Measurements from ENCODE around the gene FBXO28. TPM values are rescaled to one million over a fixed set of nuclear protein-coding genes. Genes with fewer than 3 reads are reported as not detected.
"Not testable (repeated sequence)": the region's sequence is repeated elsewhere in the genome, so short reads cannot be mapped to it uniquely, and the experiment has no call there.

The FBXO28 gene, protein sequence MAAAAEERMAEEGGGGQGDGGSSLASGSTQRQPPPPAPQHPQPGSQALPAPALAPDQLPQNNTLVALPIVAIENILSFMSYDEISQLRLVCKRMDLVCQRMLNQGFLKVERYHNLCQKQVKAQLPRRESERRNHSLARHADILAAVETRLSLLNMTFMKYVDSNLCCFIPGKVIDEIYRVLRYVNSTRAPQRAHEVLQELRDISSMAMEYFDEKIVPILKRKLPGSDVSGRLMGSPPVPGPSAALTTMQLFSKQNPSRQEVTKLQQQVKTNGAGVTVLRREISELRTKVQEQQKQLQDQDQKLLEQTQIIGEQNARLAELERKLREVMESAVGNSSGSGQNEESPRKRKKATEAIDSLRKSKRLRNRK
- total RNA-seq: 13.7 TPM

DNA sequence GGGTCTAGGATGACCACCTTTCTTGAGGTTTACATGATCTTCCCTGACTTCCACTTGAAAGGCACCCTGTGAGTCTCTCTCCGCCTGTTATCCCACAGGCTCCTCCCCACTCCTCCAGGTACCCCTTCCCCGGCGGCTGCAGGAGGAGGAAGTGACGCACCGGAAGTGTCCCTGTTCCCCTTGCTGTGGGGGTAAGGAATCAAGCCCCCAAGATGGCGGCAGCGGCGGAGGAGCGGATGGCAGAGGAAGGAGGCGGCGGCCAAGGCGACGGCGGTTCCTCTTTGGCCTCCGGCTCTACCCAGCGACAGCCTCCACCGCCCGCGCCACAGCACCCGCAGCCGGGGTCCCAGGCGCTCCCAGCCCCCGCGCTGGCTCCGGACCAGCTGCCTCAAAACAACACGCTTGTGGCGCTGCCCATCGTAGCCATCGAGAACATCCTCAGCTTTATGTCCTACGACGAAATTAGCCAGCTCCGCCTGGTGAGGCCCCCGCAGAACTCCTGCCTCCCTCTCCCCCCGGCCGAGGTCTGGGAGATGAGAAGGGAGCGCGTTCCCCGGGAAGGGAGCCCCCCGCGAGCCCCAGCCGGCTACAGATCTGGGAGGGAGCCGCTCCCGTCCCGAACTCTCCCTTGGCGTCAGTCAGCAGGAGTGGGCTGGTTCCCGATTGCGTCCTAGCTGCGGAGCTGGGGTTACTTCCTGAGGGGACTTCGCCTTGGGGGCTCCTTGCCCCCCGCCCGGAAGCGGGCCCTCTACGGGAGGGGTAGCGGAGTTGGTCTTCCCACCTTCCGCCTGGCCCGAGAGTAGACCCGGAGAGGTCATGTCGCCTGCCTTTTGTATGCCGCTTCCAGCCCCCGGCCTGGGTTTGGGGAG, at the start of gene FBXO28:
Gene FBXO28, plus strand, starts transcription at position 194 of the 869 bp plus-strand sequence. Its CDS starts 19 bp downstream, at position 213.
- ATAC-seq (peak; percentile 97), DNase-seq (ENCODE audit: low spot score) (peak; percentile 93)

DNA sequence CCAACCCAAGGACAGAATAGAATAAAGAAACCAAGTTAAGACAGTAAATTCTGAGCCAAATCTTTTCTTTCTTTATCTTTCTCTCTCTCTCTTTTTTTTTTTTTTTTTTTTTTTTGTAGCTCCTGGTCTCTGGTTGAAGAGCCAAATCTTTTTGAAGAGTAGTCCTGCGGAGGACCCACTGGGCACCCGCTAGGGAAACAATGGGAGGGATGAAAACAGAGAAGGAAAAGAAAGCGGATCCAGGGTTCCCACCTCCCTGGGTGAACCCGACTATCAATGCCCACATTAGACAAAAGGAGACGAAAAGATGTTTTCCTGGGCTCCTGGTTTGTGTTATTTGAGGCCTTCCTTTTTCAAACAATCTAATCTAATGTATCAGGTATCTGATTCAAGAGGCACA, 49.8 kb upstream of the FBXO28 start:
- DNase-seq (ENCODE audit: low spot score) (no peak), ATAC-seq (no peak)

DNA sequence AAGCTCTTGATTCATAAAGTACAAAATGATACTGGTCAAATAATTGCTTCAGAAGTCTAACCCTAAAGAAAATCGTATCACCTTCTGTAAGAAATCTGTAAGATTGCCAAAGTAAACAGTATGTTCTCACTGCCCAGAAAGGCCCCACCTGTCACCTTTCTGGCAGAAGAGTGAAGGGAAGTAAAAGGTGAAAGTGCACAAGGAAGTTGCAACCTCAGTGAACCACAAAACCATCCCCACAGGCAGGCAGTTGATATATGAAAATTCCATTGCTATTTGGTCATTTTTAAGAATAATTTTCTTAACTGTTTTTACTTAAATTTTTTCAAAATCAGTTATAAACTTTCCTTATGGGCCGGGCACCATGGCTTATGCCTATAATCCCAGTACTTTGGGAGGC, 48.5 kb upstream of the FBXO28 start:
- ATAC-seq (no peak), DNase-seq (ENCODE audit: low spot score) (no peak)

DNA sequence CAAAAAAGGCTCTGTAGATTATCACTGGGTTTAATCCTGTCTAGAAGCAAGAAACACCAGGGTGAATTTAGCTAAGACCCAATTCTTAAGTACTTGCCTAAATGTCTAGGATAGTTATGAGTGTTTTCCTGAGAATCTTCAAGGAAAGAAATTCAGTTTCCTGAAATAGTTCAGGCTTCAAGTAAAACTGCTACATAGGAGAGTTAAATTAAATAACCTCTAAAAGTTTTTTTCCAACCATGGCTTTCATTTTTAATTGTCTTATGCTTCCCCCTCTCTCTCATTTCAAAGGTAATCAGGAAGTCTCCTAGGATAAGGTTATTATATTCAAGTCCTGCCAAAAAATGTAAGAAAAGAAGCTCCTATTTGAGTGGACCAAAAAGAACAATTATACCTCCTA, 46.7 kb upstream of the FBXO28 start:
- DNase-seq (ENCODE audit: low spot score) (no peak), ATAC-seq (no peak)

DNA sequence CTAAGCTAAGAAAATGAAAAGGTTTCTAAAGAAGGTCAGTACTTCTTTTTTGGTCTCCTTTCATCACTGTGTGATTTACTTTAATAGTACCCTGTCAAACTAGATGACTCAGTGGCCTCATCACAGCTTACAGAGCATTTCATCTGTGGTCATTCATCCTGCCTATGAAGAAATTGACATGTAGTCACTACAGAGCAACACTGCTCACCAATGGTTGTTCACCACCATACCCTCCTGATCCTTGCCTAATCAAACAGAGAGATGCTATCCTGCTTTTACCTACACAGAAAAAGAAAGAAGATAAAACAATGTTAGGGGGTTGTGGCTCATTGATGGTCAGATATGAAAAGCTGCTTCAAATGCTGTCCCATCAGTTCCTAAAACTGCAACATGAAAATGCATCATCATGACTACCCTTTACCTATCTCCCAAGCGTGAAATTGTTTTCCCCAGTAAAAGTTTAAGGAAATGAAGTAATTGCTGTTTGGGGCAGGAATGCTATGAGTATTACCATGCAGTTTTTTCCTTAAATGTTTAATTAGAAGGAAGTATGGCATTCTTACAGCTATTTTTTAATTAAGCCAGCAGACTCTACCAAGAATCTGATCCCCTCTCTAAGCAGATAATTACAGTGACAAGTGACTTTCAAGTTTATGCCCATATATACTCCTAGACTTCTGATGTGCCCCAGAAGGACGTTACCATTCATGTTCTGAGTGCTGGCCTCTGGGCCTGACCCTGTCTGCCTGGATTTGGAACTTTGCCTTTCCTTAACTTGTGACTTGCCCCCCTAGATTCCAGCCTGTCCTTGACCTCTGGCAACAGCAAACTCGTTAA, 46.1 kb upstream of the FBXO28 start:
- DNase-seq (ENCODE audit: low spot score) (no peak), ATAC-seq (no peak)

DNA sequence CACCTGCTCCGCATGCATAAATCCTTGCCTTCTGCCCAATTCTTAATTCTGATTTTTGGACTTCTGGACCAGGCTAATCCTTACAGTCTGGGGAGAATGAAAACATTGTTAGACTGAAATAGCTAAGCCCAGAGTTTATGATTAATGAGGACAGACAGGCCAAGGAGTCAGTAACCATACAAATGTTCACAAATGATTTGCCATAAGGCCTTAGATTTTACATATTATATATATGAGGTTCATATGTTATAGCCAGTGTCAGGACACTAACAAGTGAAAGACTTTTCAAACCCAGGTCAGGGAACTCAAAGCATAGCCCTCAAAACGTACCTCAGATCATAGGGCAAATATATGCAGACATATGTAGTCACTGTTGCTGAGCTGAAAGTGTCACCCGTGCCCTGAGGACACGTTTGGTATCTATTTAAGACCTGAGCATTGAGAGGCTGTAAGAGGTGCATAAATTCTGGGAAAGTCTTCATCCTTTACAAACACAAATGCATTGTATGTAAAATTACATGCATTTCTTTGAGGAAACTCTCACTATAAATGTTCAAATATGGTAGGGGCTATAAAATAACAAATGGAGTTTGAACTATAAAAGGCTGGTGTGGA, 45.3 kb upstream of the FBXO28 start:
- DNase-seq (ENCODE audit: low spot score) (no peak), ATAC-seq (no peak)

DNA sequence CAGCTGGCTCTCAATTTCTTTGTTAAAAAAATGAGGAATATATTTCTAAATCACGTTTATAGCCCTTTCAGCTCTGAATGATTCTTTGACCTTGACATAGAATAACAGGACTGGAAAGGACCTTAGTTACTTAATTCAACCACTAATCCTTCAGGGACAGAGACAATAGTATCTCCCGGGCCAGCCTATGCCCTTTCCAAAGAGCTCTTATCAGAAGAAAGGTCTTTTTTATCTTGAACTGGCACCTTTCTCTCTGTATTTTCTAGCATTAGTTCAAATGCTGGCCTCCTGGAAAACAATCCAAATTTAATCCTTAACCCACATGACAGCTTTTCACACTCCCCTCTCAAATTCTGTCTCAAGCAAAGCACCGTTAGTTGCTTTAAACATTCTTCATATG, 44.8 kb upstream of the FBXO28 start:
- ATAC-seq (no peak), DNase-seq (ENCODE audit: low spot score) (no peak)

DNA sequence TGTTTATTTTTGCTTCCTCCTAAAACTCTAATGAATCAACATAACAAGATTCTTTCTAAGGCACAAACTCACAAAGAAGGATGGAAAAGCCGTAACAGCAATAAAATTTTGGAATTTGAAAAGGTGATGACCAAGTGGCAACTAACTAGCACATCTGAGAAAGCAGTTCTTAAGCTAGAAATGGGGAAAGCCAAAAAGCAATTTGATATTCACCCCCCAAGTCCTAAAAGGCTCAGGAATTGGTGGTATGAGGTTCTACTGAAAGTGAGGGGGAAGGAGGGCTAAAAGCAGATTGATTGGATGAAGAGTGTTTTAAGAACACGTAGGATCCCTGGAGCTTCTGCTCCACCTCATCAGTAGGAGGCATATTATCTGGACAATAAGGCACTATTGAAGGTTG, 43.4 kb upstream of the FBXO28 start:
- no peak for ATAC-seq
- no peak for DNase-seq (ENCODE audit: low spot score)

DNA sequence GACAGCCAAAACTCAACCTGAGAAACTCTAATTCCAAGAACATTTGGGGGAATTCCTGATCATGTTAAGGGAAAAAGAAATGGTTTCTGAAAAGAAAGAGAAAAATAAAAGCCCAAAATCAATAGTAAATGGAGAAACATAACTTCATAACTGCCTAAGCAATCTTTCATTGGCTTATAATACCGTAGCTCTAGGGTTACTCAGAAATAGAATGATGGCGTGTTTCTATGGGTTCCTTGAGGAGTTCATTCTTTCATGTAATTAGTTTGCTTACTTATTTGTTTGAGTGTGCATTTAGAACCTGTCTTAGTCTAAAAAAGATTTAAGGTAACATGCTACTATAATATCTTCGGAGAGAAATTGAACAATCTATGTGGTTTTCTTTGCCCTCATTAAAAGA, 37.5 kb upstream of the FBXO28 start:
- no peak for DNase-seq (ENCODE audit: low spot score)
- ATAC-seq: no peak

DNA sequence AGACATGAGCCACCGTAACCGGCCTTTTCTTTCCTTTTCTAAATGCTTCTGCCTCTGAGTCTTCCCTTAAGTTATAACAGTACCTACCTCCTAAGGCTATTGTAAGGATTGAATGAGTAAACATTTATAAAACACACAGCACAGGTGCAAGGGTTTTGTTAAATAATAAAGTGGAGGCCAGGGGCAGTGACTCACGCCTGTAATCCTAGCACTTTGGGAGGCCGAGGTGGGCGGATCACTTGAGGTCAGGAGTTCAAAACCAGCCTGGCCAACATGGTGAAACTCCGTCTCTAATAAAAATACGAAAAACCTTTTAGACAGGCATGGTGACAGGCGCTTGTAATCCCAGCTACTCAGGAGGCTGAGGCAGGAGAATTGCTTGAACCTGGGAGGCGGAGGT, 34.3 kb upstream of the FBXO28 start:
- ATAC-seq; DNase-seq (ENCODE audit: low spot score): not testable (repeated sequence)

DNA sequence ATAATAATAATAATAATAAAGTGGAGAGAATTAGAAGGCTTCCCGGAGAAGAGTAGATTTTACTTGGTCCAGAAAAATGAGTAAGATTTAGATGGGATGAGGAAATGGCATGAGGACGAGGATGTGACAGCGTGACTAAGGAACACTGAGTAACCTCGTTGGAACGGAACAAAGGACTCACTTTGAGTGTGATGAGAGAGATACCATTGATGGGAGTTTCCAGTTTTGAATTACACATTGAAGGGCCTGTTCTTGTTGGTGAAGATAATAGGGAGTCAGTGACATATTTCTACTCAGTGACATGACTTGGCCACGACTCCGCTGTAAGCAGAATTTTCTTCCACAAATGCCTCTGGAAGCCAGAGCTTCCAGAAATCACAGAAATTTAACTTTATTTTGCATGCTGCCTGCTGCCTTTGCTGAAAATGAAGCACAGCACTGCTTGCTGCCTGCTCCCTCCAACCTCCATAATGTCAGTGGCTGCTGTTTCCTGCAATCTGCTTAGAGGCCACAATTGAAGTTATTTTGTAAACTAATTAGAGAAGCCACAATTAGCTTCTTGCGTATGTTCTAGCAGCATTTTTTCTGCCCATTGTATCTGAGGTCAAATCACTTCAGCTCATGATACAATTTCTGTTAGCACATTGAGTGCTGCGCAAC, 33.7 kb upstream of the FBXO28 start:
- DNase-seq (ENCODE audit: low spot score) (no peak), ATAC-seq (no peak)

DNA sequence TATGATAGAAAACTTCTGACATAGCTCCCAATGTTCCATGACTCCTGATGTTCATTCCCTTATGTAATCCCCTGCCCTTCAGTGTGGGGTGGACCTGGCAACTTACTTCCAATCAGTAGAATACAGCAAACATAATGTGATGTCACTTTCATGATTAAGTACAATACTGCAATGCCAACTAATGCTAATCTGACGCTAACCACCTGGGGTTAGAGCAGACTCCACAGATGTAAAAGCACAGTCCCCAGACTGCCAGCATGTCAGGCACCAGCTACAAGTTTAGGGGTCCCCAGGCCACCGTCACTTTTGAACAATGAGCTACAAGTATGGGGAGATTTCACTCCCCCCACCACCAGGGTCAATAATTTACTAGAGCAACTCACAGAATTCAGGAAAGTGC, 32.3 kb upstream of the FBXO28 start:
- ATAC-seq (no peak), DNase-seq (ENCODE audit: low spot score) (no peak)

DNA sequence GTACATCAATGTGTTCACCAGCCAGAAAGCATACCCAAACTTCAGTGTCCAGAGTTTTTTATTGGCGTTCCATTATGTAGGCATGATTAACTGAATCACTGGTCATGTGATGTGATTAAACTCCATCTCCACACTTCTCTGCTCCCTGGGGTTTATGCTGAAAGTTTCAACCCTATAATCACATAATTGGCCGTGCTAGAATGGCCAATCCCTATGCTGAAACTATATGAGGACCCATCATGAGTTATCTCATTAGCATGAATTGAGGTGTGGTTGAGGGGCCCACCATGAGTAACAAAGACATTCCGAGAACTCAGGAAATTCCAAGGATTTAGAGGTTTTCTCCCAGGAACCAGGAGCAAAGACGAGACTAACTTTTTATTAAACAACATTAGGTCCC, 31.8 kb upstream of the FBXO28 start:
- no peak for DNase-seq (ENCODE audit: low spot score)
- no peak for ATAC-seq

DNA sequence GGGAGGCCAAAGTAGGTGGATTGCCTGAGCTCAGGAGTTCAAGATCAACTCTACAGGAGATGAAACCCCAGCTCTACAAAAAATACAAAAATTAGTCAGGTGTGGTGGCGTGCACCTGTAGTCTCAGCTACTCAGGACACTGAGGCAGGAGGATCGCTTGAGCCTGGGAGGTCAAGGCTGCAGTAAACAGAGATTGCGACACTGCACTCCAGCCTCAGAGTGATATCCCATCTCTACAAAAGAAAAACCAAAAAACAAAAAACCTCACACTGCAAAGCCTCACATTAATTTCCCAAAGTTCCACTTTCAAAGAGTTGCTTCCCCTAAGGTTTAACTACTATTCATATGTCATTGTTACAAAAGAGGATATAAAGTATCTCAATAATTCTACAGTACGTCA, 29.0 kb upstream of the FBXO28 start:
- no peak for ATAC-seq
- no peak for DNase-seq (ENCODE audit: low spot score)

DNA sequence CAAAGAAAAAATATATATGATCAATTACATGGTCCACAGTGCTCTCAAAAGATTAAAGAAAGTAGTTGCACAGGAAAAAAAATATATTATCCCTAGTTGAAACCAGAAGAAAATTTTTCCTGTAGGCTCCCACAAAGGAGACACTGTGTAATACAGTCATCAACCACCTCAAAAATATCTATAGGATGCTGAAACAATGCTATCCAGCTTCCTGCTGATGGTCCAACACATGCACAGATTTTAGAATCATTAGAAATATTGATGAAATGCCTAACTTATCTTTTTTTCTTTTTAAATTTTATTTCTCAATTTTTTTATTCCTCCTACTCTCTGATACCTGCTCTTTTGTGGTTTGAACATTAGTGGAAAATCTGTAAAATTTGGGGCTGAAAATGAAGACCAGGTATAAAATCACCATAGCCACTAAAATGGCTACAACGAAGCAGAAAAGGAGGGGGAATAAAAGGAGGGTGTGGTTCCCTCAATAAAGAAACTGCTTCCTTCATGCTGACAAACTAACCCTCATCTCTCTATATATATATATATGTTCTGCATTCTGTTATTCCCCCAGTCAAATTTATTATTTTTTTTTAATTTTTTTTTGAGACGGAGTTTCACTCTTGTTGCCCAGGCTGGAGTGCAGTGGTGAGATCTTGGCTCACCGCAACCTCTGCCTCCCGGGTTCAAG, 28.3 kb upstream of the FBXO28 start:
- ATAC-seq: no peak

DNA sequence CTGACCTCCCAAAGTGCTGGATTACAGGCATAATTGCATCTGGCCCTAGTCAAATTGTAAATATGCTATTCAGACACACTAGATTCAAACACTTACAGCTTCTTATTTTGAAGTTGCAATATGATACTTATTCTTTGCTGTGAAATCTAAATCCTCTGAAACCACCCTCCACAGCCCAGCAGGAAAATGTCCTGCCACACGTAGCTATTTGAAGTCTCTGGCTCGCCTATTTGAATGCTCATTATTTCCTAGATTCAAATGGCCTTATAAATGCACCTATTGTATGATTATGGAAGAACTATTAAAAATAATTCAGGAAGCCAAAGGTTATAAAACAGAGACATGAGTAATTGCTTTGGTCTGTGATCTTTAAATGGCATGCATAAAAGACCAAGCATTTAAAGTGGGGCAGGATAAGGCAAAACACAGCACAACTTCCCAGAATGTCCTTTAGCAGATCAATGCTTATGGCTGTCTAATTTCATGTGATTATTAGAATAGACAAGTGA, 26.6 kb upstream of the FBXO28 start:
- DNase-seq (ENCODE audit: low spot score): no peak
- ATAC-seq: no peak

More for the DNA sequence above, 28.3 kb upstream of the FBXO28 start:
- DNase-seq (ENCODE audit: low spot score): no peak

DNA sequence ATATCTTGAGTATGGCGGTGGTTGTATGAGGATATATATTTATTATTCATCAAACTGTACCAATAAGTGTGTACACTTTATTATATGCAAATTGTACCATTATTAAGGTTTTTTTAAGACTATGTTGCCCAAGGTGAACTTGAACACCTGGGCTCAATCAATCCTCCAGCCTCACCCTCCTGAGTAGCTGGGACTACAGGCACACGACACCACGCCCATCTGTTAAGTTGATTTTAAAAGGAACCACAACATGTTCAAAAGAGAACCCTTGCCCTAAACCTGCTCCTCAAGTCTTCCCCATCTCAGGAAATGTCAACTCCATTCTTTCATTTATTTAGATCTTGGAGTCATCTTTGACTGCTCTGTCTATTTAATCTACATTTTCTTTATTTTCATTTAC, 24.3 kb upstream of the FBXO28 start:
- DNase-seq (ENCODE audit: low spot score) (no peak), ATAC-seq (no peak)

DNA sequence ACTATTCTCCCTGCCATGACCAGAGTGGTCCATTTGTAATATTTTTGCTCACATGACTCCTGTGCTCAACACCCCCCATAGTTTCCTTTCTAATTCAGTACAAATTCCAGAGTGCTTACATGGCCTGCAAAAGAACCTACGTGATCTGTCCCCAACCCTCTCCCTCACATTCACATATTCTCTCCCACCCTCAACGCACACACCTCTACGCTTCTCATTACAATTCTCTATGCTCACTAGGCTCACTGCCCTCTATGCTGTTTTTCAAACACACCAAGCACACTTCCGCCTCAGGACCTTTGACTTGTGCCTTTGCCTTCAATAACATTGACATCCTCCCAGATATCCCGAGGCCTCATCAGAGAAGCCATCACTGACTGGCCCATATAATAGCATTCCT, 23.8 kb upstream of the FBXO28 start:
- DNase-seq (ENCODE audit: low spot score) (no peak), ATAC-seq (no peak)

DNA sequence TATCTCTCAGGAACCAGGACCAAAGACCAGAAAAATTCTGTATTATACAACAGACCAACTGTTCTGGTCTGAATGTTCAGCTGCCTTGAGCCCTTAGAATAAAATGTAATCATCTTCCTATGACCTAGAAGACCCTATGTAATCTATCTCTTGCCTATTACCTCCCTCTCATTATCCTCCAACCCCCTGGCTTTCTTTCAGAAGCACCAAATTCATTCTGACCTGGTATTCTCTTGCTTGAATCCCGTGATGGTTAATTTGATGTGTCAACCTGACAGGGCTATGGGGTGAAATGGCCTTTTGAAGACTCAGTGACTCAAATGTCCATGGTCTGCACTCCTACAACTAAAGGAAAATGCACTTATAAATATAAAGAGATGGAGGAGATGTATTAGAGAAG, 21.8 kb upstream of the FBXO28 start:
- ATAC-seq: no peak

DNA sequence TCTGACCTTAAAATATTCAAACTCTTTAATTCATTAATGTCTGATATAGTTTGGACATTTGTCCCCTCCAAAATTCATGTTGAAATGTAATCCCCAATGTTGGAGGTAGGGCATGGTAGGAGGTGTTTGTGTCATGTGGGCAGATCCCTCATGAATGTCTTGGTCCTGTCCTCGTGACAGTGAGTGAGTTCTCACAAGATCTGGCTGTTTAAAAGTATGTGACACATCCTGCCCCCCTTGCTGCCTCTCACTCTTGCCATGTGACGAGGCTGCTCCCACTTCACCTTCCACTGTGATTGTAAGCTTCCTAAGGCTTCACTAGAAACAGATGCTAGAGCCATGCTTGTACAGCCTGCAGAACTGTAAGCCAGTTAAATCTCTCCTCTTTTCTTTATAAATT, 21.3 kb upstream of the FBXO28 start:
- ATAC-seq: no peak
- DNase-seq (ENCODE audit: low spot score): no peak

More for the DNA sequence above, 21.8 kb upstream of the FBXO28 start:
- no peak for DNase-seq (ENCODE audit: low spot score)
